Stimulated activated naive B cell treated with anti-CD40 and anti-IgM and Interleukin-4, amounts not matched to agents 10 μg/mL and 1 μg/mL and 100 μg/mL, for 72 hours (primary cell): ENCODE measurements around the gene SYNGAP1.
A peak's percentile ranks its signal among the peaks of the same experiment; 100 is the strongest.
"Not testable (repeated sequence)": the region's sequence is repeated elsewhere in the genome, so short reads cannot be mapped to it uniquely, and the experiment has no call there.

Experiments used
- ATAC-seq, 2 donors: fragments of 150-1000 bp; cut with Tn5 transposase; replicated peaks; 2 replicates each; pipeline ENCODE4 v1.10.0; 2021; ENCODE audit warnings: moderate library complexity in 1 of 2
- DNase-seq: peaks from one replicate; pipeline ENCODE4 v3.0.0; 2021
- H3K27ac Mint-ChIP-seq: one replicate; pipeline ENCODE4 v1.8.0; 2022; ENCODE audit warnings: mild to moderate bottlenecking, mixed read lengths
- H3K27me3 Mint-ChIP-seq, 2 donors: one replicate each; pipeline ENCODE4 v1.8.0; 2022; ENCODE audit warnings: mixed read lengths in 2 of 2
- H3K36me3 Mint-ChIP-seq, 2 donors: one replicate each; pipeline ENCODE4 v1.8.0; 2022; ENCODE audit warnings: mixed read lengths in 2 of 2, mild to moderate bottlenecking in 1 of 2
- H3K4me1 Mint-ChIP-seq, 2 donors: one replicate each; pipeline ENCODE4 v1.8.0; 2022; ENCODE audit warnings: mixed read lengths in 2 of 2, mild to moderate bottlenecking in 1 of 2
- H3K4me3 Mint-ChIP-seq, 2 donors: one replicate each; pipeline ENCODE4 v1.8.0; 2022; ENCODE audit warnings: mild to moderate bottlenecking in 2 of 2, mixed read lengths in 2 of 2, moderate library complexity in 1 of 2
- H3K9me3 Mint-ChIP-seq, 2 donors: one replicate each; pipeline ENCODE4 v1.8.0; 2022; ENCODE audit warnings: mixed read lengths in 2 of 2, mild to moderate bottlenecking in 1 of 2

Gene SYNGAP1

GRCh38 chr6:33391278-33391921, 28.5 kb upstream of the SYNGAP1 start, which contains the start of gene KIFC1:
KIFC1 (plus strand) TSS chr6:33391823; CDS start chr6:33391986, 163 bp downstream.
- Mint-ChIP-seq H3K4me1 (peaks cover 15 to 23% of the 10 kb centered on the region in 2 donors), H3K27me3 (no peaks in the 10 kb centered on the region), H3K4me3 (peak within 1 kb of the TSS; percentile 83), H3K27ac (peak within 1 kb of the TSS; percentile 91), H3K36me3 (no peaks in the 10 kb centered on the region), H3K9me3 (no peaks in the 10 kb centered on the region)
- ATAC-seq = peak; percentile 96
- peak; percentile 99 for DNase-seq

GRCh38 chr6:33391922-33392594, 27.8 kb upstream of the SYNGAP1 start:
- peak overlapping the region; percentile 91 for H3K27ac Mint-ChIP-seq
- ATAC-seq = peak; percentile 10 to 14
- H3K9me3 Mint-ChIP-seq = no peaks in the 10 kb centered on the region
- peak; percentile 19 for DNase-seq
- H3K4me3 Mint-ChIP-seq = peak overlapping the region; percentile 83
- no peaks in the 10 kb centered on the region for H3K36me3 Mint-ChIP-seq
- no peaks in the 10 kb centered on the region for H3K27me3 Mint-ChIP-seq
- peaks cover 15 to 23% of the 10 kb centered on the region in 2 donors for H3K4me1 Mint-ChIP-seq

- Mint-ChIP-seq H3K4me1 (peaks cover 15 to 23% of the 10 kb centered on the region in 2 donors), H3K27ac (peak overlapping the region; percentile 91), H3K36me3 (no peaks in the 10 kb centered on the region), H3K9me3 (no peaks in the 10 kb centered on the region), H3K27me3 (no peaks in the 10 kb centered on the region), H3K4me3 (peak overlapping the region; percentile 83)
- DNase-seq (no peak), ATAC-seq (no peak)
Measured at GRCh38 chr6:33392595-33392948, 27.3 kb upstream of the SYNGAP1 start.

- Mint-ChIP-seq H3K27me3 (no peaks in the 10 kb centered on the region), H3K4me3 (peak overlapping the region; percentile 83), H3K9me3 (no peaks in the 10 kb centered on the region), H3K36me3 (no peaks in the 10 kb centered on the region), H3K27ac (no peak overlapping the region), H3K4me1 (peaks cover 15 to 23% of the 10 kb centered on the region in 2 donors)
- DNase-seq = no peak
- ATAC-seq = no peak
Measured at GRCh38 chr6:33392979-33393378, 26.9 kb upstream of the SYNGAP1 start.

- H3K4me1 Mint-ChIP-seq = peaks cover 5 to 7% of the 10 kb centered on the region in 2 donors
- no peak overlapping the region for H3K4me3 Mint-ChIP-seq
- no peaks in the 10 kb centered on the region for H3K36me3 Mint-ChIP-seq
- H3K9me3 Mint-ChIP-seq = no peaks in the 10 kb centered on the region
- DNase-seq = no peak
- no peaks in the 10 kb centered on the region for H3K27me3 Mint-ChIP-seq
- ATAC-seq = no peak
- H3K27ac Mint-ChIP-seq = no peak overlapping the region
Measured at GRCh38 chr6:33397541-33397940, 22.3 kb upstream of the SYNGAP1 start.

- not testable (repeated sequence) for H3K27ac Mint-ChIP-seq, ATAC-seq, DNase-seq, H3K4me3 Mint-ChIP-seq, H3K36me3 Mint-ChIP-seq, H3K4me1 Mint-ChIP-seq, H3K9me3 Mint-ChIP-seq, H3K27me3 Mint-ChIP-seq
Measured at GRCh38 chr6:33398601-33399000, 21.3 kb upstream of the SYNGAP1 start.

- H3K27ac Mint-ChIP-seq, H3K27me3 Mint-ChIP-seq, H3K4me1 Mint-ChIP-seq, H3K9me3 Mint-ChIP-seq, H3K4me3 Mint-ChIP-seq, DNase-seq, H3K36me3 Mint-ChIP-seq, ATAC-seq: not testable (repeated sequence)
Measured at GRCh38 chr6:33399881-33400280, 20.0 kb upstream of the SYNGAP1 start.

GRCh38 chr6:33404884-33405283, 15.0 kb upstream of the SYNGAP1 start:
- Mint-ChIP-seq H3K4me3 (no peak overlapping the region), H3K27me3 (no peaks in the 10 kb centered on the region), H3K4me1 (peaks cover 7 to 8% of the 10 kb centered on the region in 2 donors), H3K9me3 (no peaks in the 10 kb centered on the region), H3K27ac (no peak overlapping the region), H3K36me3 (peaks cover 9 to 14% of the 10 kb centered on the region in 2 donors)
- no peak for ATAC-seq
- no peak for DNase-seq

GRCh38 chr6:33405386-33405940, 14.4 kb upstream of the SYNGAP1 start:
- Mint-ChIP-seq H3K27me3 (no peaks in the 10 kb centered on the region), H3K27ac (peak overlapping the region; percentile 47), H3K36me3 (peaks cover 9 to 14% of the 10 kb centered on the region in 2 donors), H3K9me3 (no peaks in the 10 kb centered on the region), H3K4me1 (peaks cover 10 to 11% of the 10 kb centered on the region in 2 donors), H3K4me3 (no peak overlapping the region)
- ATAC-seq = no peak
- no peak for DNase-seq

GRCh38 chr6:33406126-33406525, 13.7 kb upstream of the SYNGAP1 start:
- Mint-ChIP-seq H3K27me3 (no peaks in the 10 kb centered on the region), H3K27ac (peak overlapping the region; percentile 47), H3K36me3 (peaks cover 9 to 14% of the 10 kb centered on the region in 2 donors), H3K4me1 (peaks cover 11% of the 10 kb centered on the region in 2 donors), H3K9me3 (no peaks in the 10 kb centered on the region), H3K4me3 (no peak overlapping the region)
- no peak for ATAC-seq
- no peak for DNase-seq

- Mint-ChIP-seq H3K9me3 (no peaks in the 10 kb centered on the region), H3K4me1 (peaks cover 18 to 22% of the 10 kb centered on the region in 2 donors), H3K27ac (peak overlapping the region; percentile 25), H3K27me3 (no peaks in the 10 kb centered on the region), H3K4me3 (no peak overlapping the region), H3K36me3 (peaks cover 9 to 14% of the 10 kb centered on the region in 2 donors)
- no peak for DNase-seq
- no peak for ATAC-seq
Measured at GRCh38 chr6:33407132-33407718, 12.6 kb upstream of the SYNGAP1 start.

- H3K4me3 Mint-ChIP-seq = peak overlapping the region; percentile 91 to 92
- no peaks in the 10 kb centered on the region for H3K27me3 Mint-ChIP-seq
- peaks cover 24 to 33% of the 10 kb centered on the region in 2 donors for H3K36me3 Mint-ChIP-seq
- peak overlapping the region; percentile 96 for H3K27ac Mint-ChIP-seq
- H3K4me1 Mint-ChIP-seq = peaks cover 42 to 52% of the 10 kb centered on the region in 2 donors
- ATAC-seq = peak; percentile 91 to 92
- no peaks in the 10 kb centered on the region for H3K9me3 Mint-ChIP-seq
- peak; percentile 98 for DNase-seq
Measured at GRCh38 chr6:33410050-33410710, 9.7 kb upstream of the SYNGAP1 start.

- Mint-ChIP-seq H3K27ac (peak within 1 kb of the TSS; percentile 96), H3K36me3 (peaks cover 28 to 34% of the 10 kb centered on the region in 2 donors), H3K4me1 (peaks cover 48 to 60% of the 10 kb centered on the region in 2 donors), H3K4me3 (peak within 1 kb of the TSS; percentile 91 to 92), H3K9me3 (no peaks in the 10 kb centered on the region), H3K27me3 (no peaks in the 10 kb centered on the region)
- peak; percentile 83 for DNase-seq
- ATAC-seq = peak; percentile 46 to 55
Measured at GRCh38 chr6:33410711-33411631, 8.9 kb upstream of the SYNGAP1 start, which contains the start of gene PHF1. PHF1 (plus strand) TSS chr6:33411014; CDS start chr6:33412264, 1,250 bp downstream.
